ENCODE data around the gene KIF3B. TPM values are rescaled to one million over a fixed set of nuclear protein-coding genes. Genes with fewer than 3 reads are reported as not detected.
A peak's percentile ranks its signal among the peaks of the same experiment; 100 is the strongest.

Gene KIF3B
- total and polyA plus RNA-seq, 10 of the 15 experiments (the other 5 are each of a cell fraction or from before 2014, with no cell fraction given) = 7.4 to 37.3 (median 25.9) TPM

GRCh38 chr20:32285621-32286371, 8.3 kb downstream of the KIF3B start (continued):
- TF ChIP-seq ZNF274 (IDR thresholded peaks at IDR 0.05; ENCODE audit: insufficient read depth, insufficient read length) (no peak), POLR2A (IDR thresholded peaks at IDR 0.05; ENCODE audit: low read depth, low read length) (peak; percentile 65), MEF2B (IDR thresholded peaks at IDR 0.05; ENCODE audit: partially characterized antibody, poor library complexity, severe bottlenecking) (peak; percentile 75), IKZF2 (IDR thresholded peaks at IDR 0.05) (peak; percentile 8 to 28; a peak in 1 of 4 replicates), NFIC (IDR thresholded peaks at IDR 0.05; ENCODE audit: low read depth, low read length) (peak; percentile 39), EP300 (IDR thresholded peaks at IDR 0.05; ENCODE audit: borderline replicate concordance in 1 of 2, control insufficient read depth in 1 of 2, low read depth in 2 of 2, low read length in 2 of 2) (peak in 1 of 2 experiments; percentile 44; a peak in 1 of 4 replicates), ZNF622 (IDR thresholded peaks at IDR 0.05) (no peak), SMAD5 (IDR thresholded peaks at IDR 0.05; ENCODE audit: low read depth) (0 out of 2 replicates have a peak, but pooled peaks have one; percentile 23), PBX3 (IDR thresholded peaks at IDR 0.05; ENCODE audit: insufficient replicate concordance, low read depth, low read length) (peak; percentile 70), POLR2AphosphoS5 (IDR thresholded peaks at IDR 0.05; ENCODE audit: low read length) (peak; percentile 49; the same call in 1 of the 2 replicates), CREB1 (IDR thresholded peaks at IDR 0.05; ENCODE audit: low read depth) (peak; percentile 70), CEBPB (IDR thresholded peaks at IDR 0.05; ENCODE audit: borderline replicate concordance in 1 of 2, low read depth in 2 of 2, low read length in 2 of 2) (0 out of 4 replicates have a peak, but pooled peaks of 1 of the 2 experiments have one; percentile 47), YY1 (IDR thresholded peaks at IDR 0.05; ENCODE audit: low read depth, low read length) (peak; percentile 21; the same call in 1 of the 2 replicates), NBN (IDR thresholded peaks at IDR 0.05) (0 out of 2 replicates have a peak, but pooled peaks have one; percentile 70), MEF2A (IDR thresholded peaks at IDR 0.05; ENCODE audit: insufficient read depth, low read depth, low read length) (peak; percentile 87), ZNF217 (IDR thresholded peaks at IDR 0.05) (peak; percentile 39; the same call in 1 of the 2 replicates), FOXM1 (IDR thresholded peaks at IDR 0.05; ENCODE audit: low read depth, low read length) (peak; percentile 73; the same call in 1 of the 2 replicates), TCF3 (IDR thresholded peaks at IDR 0.05; ENCODE audit: borderline replicate concordance, insufficient read depth, low read depth, low read length) (peak; percentile 43; the same call in 1 of the 2 replicates)
- TF ChIP-seq, protein P1, sequence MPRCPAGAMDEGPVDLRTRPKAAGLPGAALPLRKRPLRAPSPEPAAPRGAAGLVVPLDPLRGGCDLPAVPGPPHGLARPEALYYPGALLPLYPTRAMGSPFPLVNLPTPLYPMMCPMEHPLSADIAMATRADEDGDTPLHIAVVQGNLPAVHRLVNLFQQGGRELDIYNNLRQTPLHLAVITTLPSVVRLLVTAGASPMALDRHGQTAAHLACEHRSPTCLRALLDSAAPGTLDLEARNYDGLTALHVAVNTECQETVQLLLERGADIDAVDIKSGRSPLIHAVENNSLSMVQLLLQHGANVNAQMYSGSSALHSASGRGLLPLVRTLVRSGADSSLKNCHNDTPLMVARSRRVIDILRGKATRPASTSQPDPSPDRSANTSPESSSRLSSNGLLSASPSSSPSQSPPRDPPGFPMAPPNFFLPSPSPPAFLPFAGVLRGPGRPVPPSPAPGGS (IDR thresholded peaks at IDR 0.05; ENCODE audit: borderline replicate concordance, insufficient read depth, low read depth, low read length, poor library complexity, severe bottlenecking) = peak; percentile 89
- TF ChIP-seq, protein P2, sequence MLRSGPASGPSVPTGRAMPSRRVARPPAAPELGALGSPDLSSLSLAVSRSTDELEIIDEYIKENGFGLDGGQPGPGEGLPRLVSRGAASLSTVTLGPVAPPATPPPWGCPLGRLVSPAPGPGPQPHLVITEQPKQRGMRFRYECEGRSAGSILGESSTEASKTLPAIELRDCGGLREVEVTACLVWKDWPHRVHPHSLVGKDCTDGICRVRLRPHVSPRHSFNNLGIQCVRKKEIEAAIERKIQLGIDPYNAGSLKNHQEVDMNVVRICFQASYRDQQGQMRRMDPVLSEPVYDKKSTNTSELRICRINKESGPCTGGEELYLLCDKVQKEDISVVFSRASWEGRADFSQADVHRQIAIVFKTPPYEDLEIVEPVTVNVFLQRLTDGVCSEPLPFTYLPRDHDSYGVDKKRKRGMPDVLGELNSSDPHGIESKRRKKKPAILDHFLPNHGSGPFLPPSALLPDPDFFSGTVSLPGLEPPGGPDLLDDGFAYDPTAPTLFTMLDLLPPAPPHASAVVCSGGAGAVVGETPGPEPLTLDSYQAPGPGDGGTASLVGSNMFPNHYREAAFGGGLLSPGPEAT (IDR thresholded peaks at IDR 0.05; ENCODE audit: low read depth) = peak; percentile 69; the same call in 1 of the 2 replicates
- TF ChIP-seq, protein P3, sequence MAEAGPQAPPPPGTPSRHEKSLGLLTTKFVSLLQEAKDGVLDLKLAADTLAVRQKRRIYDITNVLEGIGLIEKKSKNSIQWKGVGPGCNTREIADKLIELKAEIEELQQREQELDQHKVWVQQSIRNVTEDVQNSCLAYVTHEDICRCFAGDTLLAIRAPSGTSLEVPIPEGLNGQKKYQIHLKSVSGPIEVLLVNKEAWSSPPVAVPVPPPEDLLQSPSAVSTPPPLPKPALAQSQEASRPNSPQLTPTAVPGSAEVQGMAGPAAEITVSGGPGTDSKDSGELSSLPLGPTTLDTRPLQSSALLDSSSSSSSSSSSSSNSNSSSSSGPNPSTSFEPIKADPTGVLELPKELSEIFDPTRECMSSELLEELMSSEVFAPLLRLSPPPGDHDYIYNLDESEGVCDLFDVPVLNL (IDR thresholded peaks at IDR 0.05; ENCODE audit: low read depth, low read length) = no peak
- TF ChIP-seq, protein P4, sequence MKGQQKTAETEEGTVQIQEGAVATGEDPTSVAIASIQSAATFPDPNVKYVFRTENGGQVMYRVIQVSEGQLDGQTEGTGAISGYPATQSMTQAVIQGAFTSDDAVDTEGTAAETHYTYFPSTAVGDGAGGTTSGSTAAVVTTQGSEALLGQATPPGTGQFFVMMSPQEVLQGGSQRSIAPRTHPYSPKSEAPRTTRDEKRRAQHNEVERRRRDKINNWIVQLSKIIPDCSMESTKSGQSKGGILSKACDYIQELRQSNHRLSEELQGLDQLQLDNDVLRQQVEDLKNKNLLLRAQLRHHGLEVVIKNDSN (IDR thresholded peaks at IDR 0.05; ENCODE audit: borderline replicate concordance, extremely low read length, insufficient read depth, low read depth, low read length) = no peak
